ENCODE data around the gene ULK4.
"Not testable (repeated sequence)": the region's sequence is repeated elsewhere in the genome, so short reads cannot be mapped to it uniquely, and the experiment has no call there.

The ULK4 gene

GRCh38 chr3:41477399-41478014, 484.4 kb downstream of the ULK4 start:
- DNase-seq, result no peak

GRCh38 chr3:41469083-41469482, 492.8 kb downstream of the ULK4 start:
- DNase-seq, result no peak

DNA sequence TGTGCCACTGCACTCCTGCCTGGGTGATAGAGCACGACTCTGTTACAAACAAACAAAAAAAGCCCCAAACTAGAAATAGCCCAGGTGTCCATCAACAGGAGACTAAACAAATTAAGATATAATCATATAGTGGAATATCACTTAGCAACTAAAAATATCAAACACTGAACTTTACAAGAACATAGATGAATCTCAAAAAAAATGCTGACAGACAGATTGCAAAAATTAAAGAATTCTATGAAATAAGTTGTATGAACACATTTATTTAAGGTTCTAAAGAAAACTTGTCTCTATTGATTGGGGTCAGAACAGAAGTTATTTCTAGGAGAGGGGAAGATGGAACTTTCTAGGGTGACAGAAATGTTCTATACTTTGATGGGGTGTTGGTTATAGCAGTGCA, 494.4 kb downstream of the ULK4 start:
- no peak for DNase-seq

- DNase-seq, result no peak
These were observed 497.0 kb downstream of the ULK4 start for GRCh38 chr3:41464858-41465257.

DNA sequence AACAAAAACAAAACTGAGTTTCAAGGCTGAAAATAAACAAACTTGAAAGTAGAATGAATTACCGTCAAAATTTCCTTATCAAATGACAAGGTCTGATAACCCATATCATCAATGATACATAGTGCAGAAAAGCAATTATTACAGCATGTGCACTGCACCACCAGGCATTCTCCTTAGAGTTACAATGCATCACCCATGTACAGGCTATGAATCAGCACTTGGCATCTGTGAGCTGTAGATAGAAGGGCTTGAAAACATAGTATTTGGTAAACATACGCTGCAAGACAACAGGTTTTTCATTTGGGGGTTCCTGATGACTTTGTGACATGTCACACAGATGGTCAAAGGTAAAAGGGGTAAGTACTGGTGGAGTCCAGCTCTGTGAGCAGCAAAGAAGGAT, 497.5 kb downstream of the ULK4 start:
- no peak for DNase-seq

GRCh38 chr3:41462103-41462691, 499.7 kb downstream of the ULK4 start:
- no peak for DNase-seq

DNA sequence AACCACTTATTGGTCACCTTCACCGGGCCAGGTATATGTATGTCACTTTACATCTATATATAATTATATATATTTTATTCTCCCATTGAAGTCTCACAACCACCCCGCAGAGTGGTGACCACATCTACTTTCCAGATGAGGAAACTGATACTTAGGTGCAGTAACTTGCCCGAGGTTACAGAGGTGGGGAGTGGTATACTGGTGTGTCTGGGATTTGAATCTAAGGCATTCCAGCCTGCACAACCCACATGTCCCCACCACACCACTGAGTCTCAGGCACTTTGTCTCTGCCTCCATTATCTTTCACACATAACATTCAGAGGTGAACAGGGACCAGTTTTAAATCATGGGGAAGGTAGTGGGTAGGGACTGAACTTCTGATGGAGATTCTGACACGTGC, 501.2 kb downstream of the ULK4 start:
- DNase-seq, result no peak

DNA sequence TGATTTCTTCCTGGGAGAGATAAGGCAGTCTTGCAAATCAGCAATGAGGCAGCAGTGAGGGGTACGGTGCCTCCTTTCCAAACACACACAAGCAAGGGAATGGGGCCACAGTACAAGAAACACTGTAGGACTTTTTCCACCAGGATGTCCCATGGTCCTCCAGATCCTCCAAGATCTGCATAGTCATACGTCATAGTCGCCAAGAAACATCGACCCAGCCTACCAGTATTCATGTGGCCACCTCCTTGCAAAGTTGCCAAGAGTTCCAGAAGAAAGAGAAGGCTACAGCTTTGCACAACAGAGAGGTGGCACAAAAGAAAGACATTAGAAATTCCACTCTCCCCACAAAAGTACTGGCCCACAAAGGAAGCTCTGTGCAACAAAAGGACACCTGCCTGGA, 504.7 kb downstream of the ULK4 start:
- no peak for DNase-seq

- DNase-seq, result no peak
These were observed 505.7 kb downstream of the ULK4 start for GRCh38 chr3:41456162-41456561.

- DNase-seq, result not testable (repeated sequence)
These were observed 508.3 kb downstream of the ULK4 start for GRCh38 chr3:41453618-41454017.

DNA sequence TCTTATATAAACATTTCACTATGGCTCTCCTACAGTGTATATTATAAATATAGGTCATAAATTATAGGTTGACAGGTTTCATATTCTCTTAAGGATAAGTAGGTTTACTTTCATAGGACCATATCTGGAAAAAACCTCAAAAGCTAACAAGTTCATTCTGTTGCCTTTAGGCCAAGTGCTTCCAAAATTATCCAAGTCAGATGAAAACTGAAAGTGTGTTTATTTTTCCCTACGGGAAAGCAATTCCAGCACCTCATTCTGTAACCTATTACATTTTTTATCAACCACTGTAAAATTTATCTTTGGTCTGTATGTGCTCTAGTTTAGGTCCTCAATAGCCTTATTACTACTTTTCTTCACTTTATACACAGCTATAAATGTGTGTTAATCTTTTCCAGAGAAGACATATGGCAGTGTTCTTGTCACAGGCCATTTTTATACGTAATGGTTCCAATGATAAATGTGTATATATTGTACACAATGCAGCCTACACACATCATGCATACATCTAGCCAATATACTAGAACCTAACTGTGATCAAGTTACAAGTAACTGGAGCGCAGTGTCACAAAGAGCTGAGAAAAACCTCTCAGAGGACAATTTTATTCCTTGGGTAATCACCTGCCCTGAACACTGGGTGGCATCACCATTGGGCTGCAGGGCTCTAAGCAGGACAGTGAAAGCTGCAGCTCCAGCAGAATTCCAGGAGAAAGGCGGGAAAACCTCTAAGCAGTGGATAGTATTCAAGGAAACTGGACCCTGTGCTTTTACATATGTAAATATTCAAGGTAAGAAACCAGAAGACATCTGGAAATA, 511.3 kb downstream of the ULK4 start:
- no peak for DNase-seq

DNA sequence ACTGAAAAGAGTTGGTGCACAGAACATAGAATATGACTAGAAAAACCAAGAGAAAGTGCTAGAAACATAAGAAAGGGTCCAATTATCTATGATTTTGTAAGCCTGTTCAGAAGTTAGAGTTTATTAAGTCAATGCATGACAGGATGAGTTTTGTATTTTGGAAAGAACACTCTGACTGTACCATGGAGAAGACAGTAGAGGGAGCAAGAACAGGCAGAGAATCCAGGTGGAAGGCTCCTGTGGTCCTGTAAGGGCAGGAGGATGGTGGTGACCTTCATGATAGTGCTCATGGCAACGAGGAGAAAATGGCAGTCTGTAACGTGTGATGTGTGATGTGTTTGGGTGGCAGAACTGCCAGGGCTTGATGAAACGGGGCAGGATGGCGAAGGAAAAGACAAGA, 513.5 kb downstream of the ULK4 start:
- no peak for DNase-seq

DNA sequence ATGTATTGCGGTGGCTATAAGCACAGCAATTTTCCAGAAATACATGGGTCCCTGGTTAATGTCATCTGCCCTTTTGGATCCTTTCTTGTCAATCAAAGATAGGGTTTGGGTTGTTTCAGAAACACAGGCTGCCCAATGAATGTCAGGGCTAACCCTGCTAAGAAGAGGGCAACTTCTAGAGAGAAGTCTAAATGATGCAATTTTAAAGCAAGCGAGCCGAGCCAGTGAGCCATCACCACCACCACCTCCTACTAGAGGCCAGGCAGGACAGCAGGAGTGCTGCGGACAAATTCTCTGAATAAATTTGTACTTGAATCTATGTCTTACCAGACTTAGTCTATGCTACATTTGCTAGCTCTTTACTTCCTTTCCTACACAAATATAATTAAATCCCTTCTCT, 514.2 kb downstream of the ULK4 start:
- no peak for DNase-seq

DNA sequence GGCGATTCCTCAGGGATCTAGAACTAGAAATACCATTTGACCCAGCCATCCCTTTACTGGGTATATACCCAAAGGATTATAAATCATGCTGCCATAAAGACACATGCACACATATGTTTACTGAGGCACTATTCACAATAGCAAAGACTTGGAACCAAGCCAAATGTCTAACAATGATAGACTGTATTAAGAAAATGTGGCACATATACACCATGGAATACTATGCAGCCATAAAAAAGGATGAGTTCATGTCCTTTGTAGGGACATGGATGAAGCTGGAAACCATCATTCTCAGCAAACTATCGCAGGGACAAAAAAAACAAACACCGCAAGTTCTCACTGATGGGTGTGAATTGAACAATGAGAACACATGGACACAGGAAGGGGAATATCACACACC, 515.6 kb downstream of the ULK4 start:
- DNase-seq, result not testable (repeated sequence)

- DNase-seq, result no peak
These were observed 520.3 kb downstream of the ULK4 start for GRCh38 chr3:41441568-41441967.

DNA sequence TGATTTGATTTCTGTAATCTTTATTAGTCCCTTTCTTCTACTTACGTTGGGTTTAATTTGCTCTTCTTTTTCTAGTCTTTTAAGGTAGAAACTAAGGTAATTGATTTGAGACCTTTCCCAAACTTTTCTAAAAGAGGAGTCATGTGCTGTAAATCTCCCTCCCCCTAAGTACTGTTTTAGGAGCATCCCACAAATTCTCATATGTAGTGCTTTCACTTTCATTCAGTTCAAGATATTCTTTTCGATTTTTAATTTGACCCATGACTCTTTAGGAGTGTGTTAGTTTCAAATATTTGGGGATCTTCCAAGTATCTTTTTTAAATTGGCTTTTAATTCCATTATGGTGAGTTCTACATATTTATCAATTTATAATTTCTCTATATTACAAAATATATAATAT, 520.8 kb downstream of the ULK4 start:
- DNase-seq, result no peak

GRCh38 chr3:41436983-41437382, 524.9 kb downstream of the ULK4 start:
- DNase-seq, result no peak

DNA sequence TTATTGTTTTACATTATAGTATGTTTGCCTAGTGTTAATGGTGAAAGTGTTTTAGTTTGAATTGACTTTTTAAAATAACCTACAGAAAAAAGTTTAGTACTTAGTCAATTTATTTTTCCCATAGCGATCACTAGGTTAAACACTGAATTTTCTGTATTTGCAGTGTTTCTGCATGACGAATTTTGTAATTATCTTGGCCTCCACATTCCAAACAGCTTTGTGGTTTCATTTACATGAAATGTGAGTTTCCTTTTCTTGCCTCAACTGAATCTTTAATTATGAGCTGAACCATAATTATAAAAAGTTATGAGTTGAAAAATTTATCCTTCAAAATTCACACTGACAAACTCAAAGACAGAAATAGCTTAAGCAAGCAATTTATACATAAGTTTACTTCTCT, 527.1 kb downstream of the ULK4 start:
- no peak for DNase-seq

GRCh38 chr3:41431386-41431785, 530.5 kb downstream of the ULK4 start:
- DNase-seq, result no peak

DNA sequence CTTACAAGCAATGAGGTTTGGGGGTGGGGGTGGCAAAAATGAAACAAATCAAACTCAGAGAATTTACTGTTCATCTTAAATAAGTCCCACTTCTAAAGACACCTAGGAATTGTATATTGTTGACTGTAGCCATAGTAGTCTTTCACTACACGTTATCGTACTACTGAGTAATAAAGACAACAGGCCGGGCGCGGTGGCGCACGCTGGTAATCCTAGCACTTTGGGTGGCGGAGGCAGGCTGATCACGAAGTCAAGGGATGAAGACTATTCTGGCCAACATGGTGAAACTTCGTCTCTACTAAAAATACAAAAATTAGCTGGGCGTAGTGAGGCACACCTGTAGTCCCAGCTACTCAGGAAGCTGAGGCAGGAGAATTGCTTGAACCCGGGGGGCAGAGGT, 531.0 kb downstream of the ULK4 start:
- no peak for DNase-seq

- DNase-seq, result no peak
These were observed 531.5 kb downstream of the ULK4 start for GRCh38 chr3:41430391-41430790.

- no peak for DNase-seq
These were observed 535.4 kb downstream of the ULK4 start for GRCh38 chr3:41426485-41426884.

GRCh38 chr3:41424543-41425300, 537.2 kb downstream of the ULK4 start:
- no peak for DNase-seq

- DNase-seq, result no peak
These were observed 542.1 kb downstream of the ULK4 start for GRCh38 chr3:41419809-41420208.
